Right lobe of liver (tissue), 4 donors: ENCODE measurements around the gene MBOAT1.

Experiments used
- POLR2A ChIP-seq: fragments of 450-650 bp; IDR thresholded peaks from one replicate; pipeline ENCODE4 v1.6.1; 2017; ENCODE audit warnings: antibody characterized with exemption, mild to moderate bottlenecking
- TF ChIP-seq, protein P1 (sequence below), 4 donors: fragments of 200-600 bp in 3 of 4; fragments of 450-650 bp in 1 of 4; IDR thresholded peaks; one replicate each; pipeline versions ENCODE4 v1.5.1 to v1.8.0; 2016 to 2022; ENCODE audit warnings: antibody characterized with exemption in 4 of 4, mild to moderate bottlenecking in 2 of 4
- donor health status: DM: no; HTN: no; CAD: no.
- donor health status: DM: no; HTN: no; CAD: no.
- donor health status: DM: no; HTN: yes; CAD: no.

DNA sequence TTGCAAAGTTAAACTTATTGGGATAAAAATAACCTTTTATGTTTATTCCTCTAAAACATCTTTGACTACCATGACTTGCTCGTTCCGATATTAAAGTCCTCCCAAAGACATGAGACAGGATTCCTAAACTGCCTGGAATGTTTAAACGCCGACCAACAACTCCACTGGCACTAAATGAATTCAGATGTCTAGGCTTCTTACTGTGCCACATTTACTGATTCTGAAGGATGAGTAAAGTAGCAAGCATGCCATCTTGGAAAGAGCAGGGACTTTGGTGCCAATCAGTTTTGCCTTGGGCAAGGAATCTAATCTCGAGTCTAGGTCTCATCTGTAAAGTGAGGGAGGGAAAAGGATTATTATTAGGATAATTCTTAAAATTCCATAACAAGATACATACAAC lies 25.3 kb downstream of the MBOAT1 start:
- TF ChIP-seq, protein P1, sequence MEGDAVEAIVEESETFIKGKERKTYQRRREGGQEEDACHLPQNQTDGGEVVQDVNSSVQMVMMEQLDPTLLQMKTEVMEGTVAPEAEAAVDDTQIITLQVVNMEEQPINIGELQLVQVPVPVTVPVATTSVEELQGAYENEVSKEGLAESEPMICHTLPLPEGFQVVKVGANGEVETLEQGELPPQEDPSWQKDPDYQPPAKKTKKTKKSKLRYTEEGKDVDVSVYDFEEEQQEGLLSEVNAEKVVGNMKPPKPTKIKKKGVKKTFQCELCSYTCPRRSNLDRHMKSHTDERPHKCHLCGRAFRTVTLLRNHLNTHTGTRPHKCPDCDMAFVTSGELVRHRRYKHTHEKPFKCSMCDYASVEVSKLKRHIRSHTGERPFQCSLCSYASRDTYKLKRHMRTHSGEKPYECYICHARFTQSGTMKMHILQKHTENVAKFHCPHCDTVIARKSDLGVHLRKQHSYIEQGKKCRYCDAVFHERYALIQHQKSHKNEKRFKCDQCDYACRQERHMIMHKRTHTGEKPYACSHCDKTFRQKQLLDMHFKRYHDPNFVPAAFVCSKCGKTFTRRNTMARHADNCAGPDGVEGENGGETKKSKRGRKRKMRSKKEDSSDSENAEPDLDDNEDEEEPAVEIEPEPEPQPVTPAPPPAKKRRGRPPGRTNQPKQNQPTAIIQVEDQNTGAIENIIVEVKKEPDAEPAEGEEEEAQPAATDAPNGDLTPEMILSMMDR (IDR thresholded peaks at IDR 0.05), result no peak
- TF ChIP-seq POLR2A, result no peak
